H1 (cell line): ENCODE measurements around the gene FES. TPM values are rescaled to one million over a fixed set of nuclear protein-coding genes. Genes with fewer than 3 reads are reported as not detected.

Experiments used
- CTCF ChIA-PET: fragments of 300-600 bp; sonication (Branson Sonifier 250); formaldehyde crosslinking; loops from one replicate; lab custom pipeline; 2021; ENCODE audit not compliant: partially characterized antibody; lab: Charles Lee
- POLR2A ChIA-PET: fragments of 300-600 bp; sonication (Branson Sonifier 250); formaldehyde crosslinking; loops from one replicate; lab custom pipeline; 2021; ENCODE audit warnings: inconsistent platforms; ENCODE audit not compliant: partially characterized antibody; lab: Charles Lee
- DNase-seq, 2 experiments: peaks; one replicate each; pipeline versions ENCODE4 v3.0.0 to v3.0.0-alpha.2; 2010 to 2022; ENCODE audit warnings: low spot score in 2 of 2, low read depth in 1 of 2, mixed read lengths in 1 of 2
- FAIRE-seq: peaks from 2 replicates; lab custom pipeline; 2011; peaks lifted over from hg19 to GRCh38; lab: Jason Lieb, UNC
- H2AFZ ChIP-seq: 2 replicates; pipeline ENCODE4 v1.8.1; 2012; ENCODE audit warnings: low read length, inconsistent platforms
- H2AK5ac ChIP-seq: 2 replicates; pipeline ENCODE4 v1.6.1; 2013; ENCODE audit warnings: low read depth, low read length
- H2BK120ac ChIP-seq: replicated peaks from 2 replicates; pipeline ENCODE3; 2013; ENCODE audit warnings: low read depth, low read length, inconsistent platforms
- H2BK12ac ChIP-seq: 2 replicates; pipeline ENCODE4 v1.6.1; 2013; ENCODE audit warnings: low read depth, low read length
- H2BK15ac ChIP-seq: 2 replicates; pipeline ENCODE4 v1.6.1; 2013; ENCODE audit warnings: low read length
- H2BK20ac ChIP-seq: 2 replicates; pipeline ENCODE4 v1.6.1; 2013; ENCODE audit warnings: low read length
- H2BK5ac ChIP-seq: 2 replicates; pipeline ENCODE4 v1.6.1; 2013; ENCODE audit warnings: low read depth, low read length
- H3K14ac ChIP-seq: 2 replicates; pipeline ENCODE4 v1.6.1; 2013; ENCODE audit warnings: inconsistent platforms; ENCODE audit not compliant: insufficient read length
- H3K18ac ChIP-seq: 2 replicates; pipeline ENCODE4 v1.6.1; 2013; ENCODE audit warnings: low read length; ENCODE audit errors: extremely low read depth
- H3K23ac ChIP-seq: 2 replicates; pipeline ENCODE4 v1.6.1; 2013; ENCODE audit warnings: inconsistent platforms; ENCODE audit not compliant: insufficient read length
- H3K23me2 ChIP-seq: 2 replicates; pipeline ENCODE4 v1.6.1; 2013; ENCODE audit warnings: low read depth, low read length
- H3K27ac ChIP-seq: 2 replicates; pipeline ENCODE4 v1.6.1; 2011; ENCODE audit warnings: low read depth, low read length, inconsistent platforms
- H3K27me3 ChIP-seq, 4 experiments: replicated peaks in 1 of 4; 1 replicate in 1 of 4; 2 replicates in 3 of 4; pipeline versions ENCODE4 v1.6.1 to v1.8.1; 2011 to 2013; ENCODE audit warnings: low read length in 3 of 4, mild to moderate bottlenecking in 3 of 4, inconsistent platforms in 2 of 4, mixed read lengths in 2 of 4, moderate library complexity in 1 of 4; ENCODE audit not compliant: control insufficient read depth in 3 of 4, insufficient read depth in 3 of 4; ENCODE audit errors: extremely low read depth in 1 of 4
- H3K36me3 ChIP-seq, 4 experiments: 2 replicates each; pipeline versions ENCODE4 v1.6.1 to v1.8.1; 2011 to 2013; ENCODE audit warnings: mild to moderate bottlenecking in 4 of 4, low read length in 3 of 4, moderate library complexity in 2 of 4, control low read depth in 1 of 4, inconsistent platforms in 1 of 4; ENCODE audit not compliant: insufficient read depth in 4 of 4, control insufficient read depth in 2 of 4
- H3K4ac ChIP-seq: replicated peaks from 2 replicates; pipeline ENCODE3; 2013; ENCODE audit warnings: low read length, low read depth, mixed read lengths, inconsistent platforms; ENCODE audit not compliant: insufficient read length
- H3K4me1 ChIP-seq, 4 experiments: replicated peaks in 1 of 4; 1 replicate in 1 of 4; 2 replicates in 3 of 4; pipeline versions ENCODE4 v1.6.1 to v1.8.1; 2011 to 2013; ENCODE audit warnings: low read length in 3 of 4, inconsistent platforms in 2 of 4, mixed read lengths in 1 of 4; ENCODE audit not compliant: insufficient read depth in 4 of 4, control insufficient read depth in 3 of 4
- H3K4me2 ChIP-seq, 2 experiments: 2 replicates each; pipeline versions ENCODE4 v1.6.1 to v1.8.1; 2011 to 2013; ENCODE audit warnings: low read depth in 2 of 2, low read length in 2 of 2, control low read depth in 1 of 2, inconsistent platforms in 1 of 2, mild to moderate bottlenecking in 1 of 2; ENCODE audit not compliant: insufficient read depth in 1 of 2
- H3K4me3 ChIP-seq, 4 experiments: fragments of 200-600, 300-600 bp in 1 of 4; sonication (generic), shearing (Covaris generic), sonication (Bioruptor Twin) in 1 of 4; 2 replicates each; pipeline versions ENCODE4 v1.5.1 to v1.8.1; 2011 to 2016; ENCODE audit warnings: low read length in 4 of 4, low read depth in 3 of 4, control low read depth in 2 of 4, inconsistent platforms in 2 of 4, mild to moderate bottlenecking in 2 of 4, mixed read lengths in 1 of 4, moderate library complexity in 1 of 4; ENCODE audit not compliant: insufficient read depth in 2 of 4; ENCODE audit errors: extremely low read depth in 1 of 4
- H3K56ac ChIP-seq: replicated peaks from 2 replicates; pipeline ENCODE3; 2013; ENCODE audit warnings: low read depth, mild to moderate bottlenecking, mixed read lengths, low read length, inconsistent platforms; ENCODE audit not compliant: insufficient read length
- H3K79me1 ChIP-seq: 2 replicates; pipeline ENCODE4 v1.6.1; 2013; ENCODE audit warnings: low read depth, low read length, control low read depth
- H3K79me2 ChIP-seq, 2 experiments: 2 replicates each; pipeline versions ENCODE4 v1.6.1 to v1.8.1; 2012 to 2013; ENCODE audit warnings: low read length in 2 of 2, mild to moderate bottlenecking in 2 of 2, inconsistent platforms in 1 of 2; ENCODE audit not compliant: insufficient read depth in 2 of 2, control insufficient read depth in 1 of 2
- H3K9ac ChIP-seq, 4 experiments: replicated peaks in 1 of 4; 1 replicate in 1 of 4; 2 replicates in 3 of 4; pipeline versions ENCODE4 v1.6.1 to v1.8.1; 2011 to 2013; ENCODE audit warnings: low read depth in 3 of 4, low read length in 3 of 4, control low read depth in 2 of 4, mild to moderate bottlenecking in 2 of 4, moderate library complexity in 2 of 4, inconsistent platforms in 1 of 4; ENCODE audit errors: extremely low read depth in 1 of 4
- H3K9me3 ChIP-seq, 2 experiments: 2 replicates each; pipeline versions ENCODE4 v1.6.1 to v1.8.1; 2012 to 2013; ENCODE audit warnings: mild to moderate bottlenecking in 2 of 2, moderate library complexity in 2 of 2, control low read depth in 1 of 2, inconsistent platforms in 1 of 2, low read depth in 1 of 2, low read length in 1 of 2, mixed read lengths in 1 of 2; ENCODE audit not compliant: insufficient read depth in 2 of 2
- H4K20me1 ChIP-seq, 2 experiments: replicated peaks in 1 of 2; 2 replicates each; pipeline versions ENCODE3 to v1.8.1; 2011 to 2013; ENCODE audit warnings: inconsistent platforms in 2 of 2, low read length in 2 of 2, mild to moderate bottlenecking in 1 of 2; ENCODE audit not compliant: insufficient read depth in 2 of 2, control insufficient read depth in 1 of 2
- H4K5ac ChIP-seq: 2 replicates; pipeline ENCODE4 v1.6.1; 2013; ENCODE audit warnings: low read length, low read depth, mixed read lengths, inconsistent platforms; ENCODE audit not compliant: insufficient read length
- H4K8ac ChIP-seq: 2 replicates; pipeline ENCODE4 v1.8.0; 2013; ENCODE audit warnings: mild to moderate bottlenecking, moderate library complexity, low read length, inconsistent platforms; ENCODE audit not compliant: insufficient read depth; ENCODE audit errors: extremely low read depth
- H4K91ac ChIP-seq: replicated peaks from 2 replicates; pipeline ENCODE3; 2013; ENCODE audit warnings: low read length, mixed read lengths, inconsistent platforms; ENCODE audit not compliant: insufficient read length
- CREB1 ChIP-seq: IDR thresholded peaks from 2 replicates; pipeline ENCODE4 v1.6.1; 2012; ENCODE audit warnings: inconsistent platforms
- CTCF ChIP-seq, 3 experiments: IDR thresholded peaks; 1 replicate in 2 of 3; 2 replicates in 1 of 3; pipeline versions ENCODE4 v1.5.1 to v1.6.1; 2011; ENCODE audit warnings: low read length in 3 of 3, mild to moderate bottlenecking in 3 of 3, inconsistent platforms in 2 of 3, low read depth in 1 of 3, moderate library complexity in 1 of 3; ENCODE audit not compliant: insufficient read depth in 1 of 3; ENCODE audit errors: control extremely low read depth in 1 of 3
- EGR1 ChIP-seq: IDR thresholded peaks from 2 replicates; pipeline ENCODE4 v1.6.1; 2011; ENCODE audit warnings: low read depth, low read length, borderline replicate concordance
- KDM4A ChIP-seq: IDR thresholded peaks from one replicate; pipeline ENCODE4 v1.7.1; 2012; ENCODE audit warnings: low read depth, mild to moderate bottlenecking, moderate library complexity, low read length, inconsistent platforms; ENCODE audit not compliant: severe bottlenecking
- RAD21 ChIP-seq, 2 experiments: IDR thresholded peaks in 1 of 2; conservative IDR thresholded peaks in 1 of 2; 2 replicates each; pipeline ENCODE4 v1.6.1; 2011; ENCODE audit warnings: low read depth in 2 of 2, low read length in 2 of 2, improper control_type of control experiment in 1 of 2, inconsistent platforms in 1 of 2, mild to moderate bottlenecking in 1 of 2, moderate library complexity in 1 of 2
- SP1 ChIP-seq: IDR thresholded peaks from 2 replicates; pipeline ENCODE4 v1.6.1; 2011; ENCODE audit warnings: low read depth, low read length
- YY1 ChIP-seq: IDR thresholded peaks from 2 replicates; pipeline ENCODE4 v1.6.1; 2011; ENCODE audit warnings: low read depth, mild to moderate bottlenecking, low read length
- ZNF274 ChIP-seq: IDR thresholded peaks from 2 replicates; pipeline ENCODE4 v1.7.0; 2012; ENCODE audit warnings: low read length, borderline replicate concordance; ENCODE audit errors: extremely low read depth
- WGBS, 2 experiments: shearing (Covaris generic) in 1 of 2; methylation state at CpG; one replicate each; pipeline versions ENCODE4 v1.1.6 to v1.1.7; 2013 to 2015; ENCODE audit warnings: low lambda C conversion rate in 2 of 2, mixed read lengths in 2 of 2, inconsistent platforms in 1 of 2, low coverage in 1 of 2, missing lambda C conversion rate in 1 of 2; ENCODE audit not compliant: insufficient replicate concordance in 2 of 2, insufficient coverage in 1 of 2, insufficient read length in 1 of 2; ENCODE audit errors: extremely low coverage in 1 of 2, missing lambda C conversion rate in 1 of 2; 5-methylcytosine and 5-hydroxymethylcytosine counted together
- polyA plus RNA-seq, 7 experiments: library from polyadenylated mRNA; depleted of rRNA in 3 of 7; stranded (reverse) in 5 of 7; unstranded in 2 of 7; fragments of >200 nt in 5 of 7; fragments of 200-250 nt in 2 of 7; gene quantifications; 1 replicate in 5 of 7; 2 replicates in 1 of 7; 4 replicates in 1 of 7; pipeline versions ENCODE4 v1.2.1 to v1.2.3, GENCODE V29; 2011 to 2013; ENCODE audit warnings: missing spikeins in 2 of 7, mixed read lengths in 2 of 7
- total RNA-seq: library from RNA; stranded (reverse); fragmentation: NEBNext Ultra II Directional; extraction: Animal tissue kit (Norgen Biotek cat#: 25700); gene quantifications from 2 replicates; pipeline ENCODE4 v1.2.1, GENCODE V29; 2021

Gene FES
- total and polyA plus RNA-seq, 2 of the 8 experiments (the other 6 are each of a cell fraction or from before 2014, with no cell fraction given) = 8.5 to 8.6 TPM

- peak in 1 of 2 experiments; percentile 94 for DNase-seq
- H2BK15ac ChIP-seq = no peak overlapping the region
- H3K36me3 ChIP-seq = peaks cover 0 to 12% (median 5%) of the 10 kb centered on the region in 4 experiments; a peak in 6 of 8 replicates
- CTCF ChIA-PET = interaction anchor here (0.5 to 20.7 kb wide), 39 partner anchors 9 to 763 kb away, joined by 3 to 306 read pairs (median 4); partner anchors contain the start of genes FES, FURIN, MAN2A2 and PRC1
- H4K91ac ChIP-seq = no peak overlapping the region
- no peak overlapping the region for H2BK20ac ChIP-seq
- H3K4me3 ChIP-seq = peak overlapping the region; percentile 59 to 80 (median 72)
- H3K4ac ChIP-seq = no peak overlapping the region
- no peak overlapping the region for H2AK5ac ChIP-seq
- no peak overlapping the region; the same call in 1 of the 2 replicates for H3K18ac ChIP-seq
- H4K20me1 ChIP-seq = peaks cover 0 to 4% of the 10 kb centered on the region in 2 experiments
- H4K5ac ChIP-seq = no peak overlapping the region
- no peak overlapping the region for H2BK5ac ChIP-seq
- peaks cover 0 to 13% (median 7%) of the 10 kb centered on the region in 4 experiments; a peak in 6 of 7 replicates for H3K4me1 ChIP-seq
- no peak overlapping the region for H2BK120ac ChIP-seq
- no peak overlapping the region for H3K56ac ChIP-seq
- peak overlapping the region; percentile 63 to 96 for H3K4me2 ChIP-seq
- WGBS, 2 experiments = 10% methylated on average over 16 of the region's 19 CpGs; no CpG with 5 or more reads in 1 of the 2 experiments
- no peaks in the 10 kb centered on the region for H3K9me3 ChIP-seq
- FAIRE-seq = no peak
- H3K23ac ChIP-seq = no peak overlapping the region
- no peak overlapping the region for H3K9ac ChIP-seq
- H2AFZ ChIP-seq = peak overlapping the region; percentile 48; the same call in 1 of the 2 replicates
- H3K23me2 ChIP-seq = peaks cover 11% of the 10 kb centered on the region; the same call in 1 of the 2 replicates
- POLR2A ChIA-PET = interaction anchor here (0.7 to 5.0 kb wide), 10 partner anchors 8 to 522 kb away, joined by 3 to 24 read pairs (median 5); partner anchors contain the start of genes MAN2A2, RCCD1 and VPS33B
- H3K79me1 ChIP-seq = no peaks in the 10 kb centered on the region; the same call in 1 of the 2 replicates
- H2BK12ac ChIP-seq = no peak overlapping the region
- no peak overlapping the region for H3K14ac ChIP-seq
- H3K27ac ChIP-seq = no peak overlapping the region
- H3K79me2 ChIP-seq = no peaks in the 10 kb centered on the region
- 0 out of 2 replicates have a peak overlapping the region, but pooled peaks have one; percentile 9 for H4K8ac ChIP-seq
- H3K27me3 ChIP-seq = 0 out of 7 replicates have a peak, but pooled peaks cover 0 to 4% (median 0%) of the 10 kb centered on the region in 4 experiments
- TF ChIP-seq CREB1 = 0 out of 2 replicates have a peak, but pooled peaks have one; percentile 30
- TF ChIP-seq YY1 = peak; percentile 72
- no peak for TF ChIP-seq ZNF274
- TF ChIP-seq RAD21 (IDR thresholded peaks at IDR 0.05 in 1 of 2, conservative IDR thresholded peaks at IDR 0.05 in 1 of 2; ENCODE audit: low read depth in 2 of 2, low read length in 2 of 2) = peak; percentile 72 to 80
- peak; percentile 88; the same call in 1 of the 2 replicates for TF ChIP-seq EGR1
- 0 out of 2 replicates have a peak, but pooled peaks have one; percentile 2 for TF ChIP-seq SP1
- no peak for TF ChIP-seq KDM4A
- TF ChIP-seq CTCF (IDR thresholded peaks at IDR 0.05; ENCODE audit: control extremely low read depth in 1 of 3, insufficient read depth in 1 of 3, low read depth in 1 of 3, low read length in 3 of 3) = peak; percentile 88 to 95 (median 89)
Observed at GRCh38 chr15:90934256-90934948, 50.1 kb downstream of the FES start.
